ENCODE results near the gene KBTBD13.

The KBTBD13 gene

DNA sequence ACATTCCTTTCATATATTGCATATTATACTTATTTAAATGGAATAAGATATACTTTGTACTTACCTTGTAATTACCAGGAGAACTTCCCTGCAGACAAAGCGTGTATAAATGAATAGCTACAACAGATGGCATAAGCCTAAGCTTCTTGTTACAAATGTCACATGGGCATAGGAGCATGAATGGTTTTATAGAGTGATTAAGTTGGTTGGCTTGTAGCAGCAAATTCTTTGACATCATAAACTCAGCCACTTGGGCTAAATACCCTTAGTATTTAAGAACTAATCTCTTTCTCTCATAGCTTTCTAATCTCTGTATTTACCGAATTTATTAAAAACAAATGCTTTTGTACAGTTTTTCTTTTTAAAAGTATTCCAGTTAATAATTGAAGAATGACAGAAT is 38.5 kb downstream of the KBTBD13 start, which contains the start of gene UBAP1L:
UBAP1L (minus strand) TSS at position 115 of the 400 bp plus-strand sequence. CDS start 8,985 bp downstream, outside the sequence.
- no peak for DNase-seq (ENCODE audit: low spot score)

DNA sequence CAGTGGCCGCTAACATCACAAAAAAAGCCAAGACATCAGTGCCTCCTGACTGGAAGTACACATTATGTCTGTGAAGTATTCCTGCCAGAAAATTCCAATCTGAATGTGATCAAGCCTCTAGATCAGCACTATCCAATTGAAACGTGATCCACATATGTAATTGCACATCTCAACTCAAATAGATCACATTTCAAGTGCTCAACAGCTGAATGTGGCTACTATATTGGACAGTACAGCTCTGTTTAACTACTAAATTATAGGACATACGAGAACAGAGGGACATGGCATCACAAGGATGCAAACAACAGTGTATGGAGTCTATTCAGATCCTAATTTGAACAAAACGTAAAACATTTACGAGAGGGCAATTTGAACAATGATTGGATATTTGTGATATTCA is 39.0 kb downstream of the KBTBD13 start:
- no peak for DNase-seq (ENCODE audit: low spot score)
